Jurkat, Clone E6-1 (cell line): ENCODE data around the gene C1orf52. TPM values are rescaled to one million over a fixed set of nuclear protein-coding genes. Genes with fewer than 3 reads are reported as not detected.

Experiments
- DNase-seq: peaks from one replicate; pipeline ENCODE4 v3.0.0-alpha.2; 2011; ENCODE audit warnings: low read depth, low spot score
- H3K4me3 ChIP-seq: 2 replicates; pipeline ENCODE4 v1.5.1; 2011; ENCODE audit warnings: mild to moderate bottlenecking, low read length, control low read depth, moderate library complexity
- polyA plus RNA-seq: library from polyadenylated mRNA; unstranded; fragments of >200 nt; gene quantifications from one replicate; pipeline ENCODE4 v1.2.1, GENCODE V29; 2012; ENCODE audit warnings: missing spikeins; ENCODE audit not compliant: insufficient read length, insufficient read depth

C1orf52 gene
- polyA plus RNA-seq = 43.7 TPM

DNA sequence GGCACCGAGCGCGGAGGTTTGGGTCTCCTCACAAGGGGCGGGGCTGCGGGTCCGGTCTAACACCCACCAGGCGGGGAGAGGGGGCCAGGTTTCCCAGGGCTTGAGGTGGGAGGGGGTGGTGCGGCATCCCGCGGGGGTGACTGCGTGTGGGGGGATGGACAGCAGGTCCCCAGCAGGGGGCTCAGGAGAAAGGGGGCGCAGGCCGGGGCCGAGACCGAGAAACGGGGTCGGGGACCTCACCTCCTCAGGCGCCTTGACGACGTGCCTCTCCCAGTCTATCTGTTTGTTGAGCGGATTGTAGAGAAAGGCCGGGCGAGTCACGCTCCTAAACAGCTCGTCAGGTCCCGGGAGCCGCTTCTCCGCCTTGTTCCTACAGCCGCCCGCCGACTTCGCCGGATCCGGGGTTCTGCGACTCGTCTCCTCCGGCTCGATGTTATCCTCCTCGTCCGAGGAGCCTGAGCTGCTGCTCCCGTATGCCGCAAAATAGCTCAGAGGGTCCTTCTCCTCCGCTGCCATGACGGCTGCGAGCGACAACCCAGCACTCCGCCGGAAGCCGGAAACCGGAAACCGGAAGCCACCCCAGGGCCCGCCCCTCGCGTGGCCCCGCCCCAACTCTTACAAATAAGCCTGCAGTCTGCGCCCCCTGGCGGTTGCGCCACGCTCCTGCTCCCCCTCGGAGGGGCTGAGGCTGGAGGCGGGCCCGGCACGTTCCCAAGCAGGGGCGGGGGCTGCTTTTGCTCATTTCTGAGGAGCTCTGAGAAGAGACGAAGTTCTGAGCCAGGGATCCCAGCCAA is at the start of gene C1orf52:
C1orf52 (minus strand) TSS at position 545 of the 794 bp plus-strand sequence; CDS start at position 516, 29 bp downstream.
- peak; percentile 88 for DNase-seq
- H3K4me3 ChIP-seq = peak within 1 kb of the TSS; percentile 87

DNA sequence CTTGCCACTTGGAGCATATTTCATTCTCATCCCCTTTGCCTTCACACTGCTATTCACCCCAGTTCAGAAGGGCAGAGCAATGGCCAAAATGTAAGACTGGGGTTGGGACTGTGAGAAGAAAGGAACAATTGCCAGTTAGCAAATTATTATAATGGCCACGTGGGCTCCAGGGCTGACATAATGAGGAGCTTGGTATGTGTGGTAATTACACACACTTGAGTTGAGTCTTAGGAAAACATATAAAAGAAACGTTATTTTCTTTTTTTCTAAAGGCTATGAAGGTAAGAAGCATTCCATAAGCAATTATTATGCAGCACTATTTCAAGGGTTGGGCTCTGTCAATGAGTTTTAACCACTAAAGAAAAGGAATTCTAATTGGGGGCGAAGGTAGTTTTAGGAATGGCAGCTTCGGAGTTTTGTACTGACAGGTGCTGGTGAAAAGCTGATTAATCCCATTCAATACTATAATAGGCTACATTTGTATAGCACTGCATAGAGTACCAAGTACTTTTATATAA is 49.4 kb upstream of the C1orf52 start:
- no peak for DNase-seq
- no peak overlapping the region for H3K4me3 ChIP-seq

DNA sequence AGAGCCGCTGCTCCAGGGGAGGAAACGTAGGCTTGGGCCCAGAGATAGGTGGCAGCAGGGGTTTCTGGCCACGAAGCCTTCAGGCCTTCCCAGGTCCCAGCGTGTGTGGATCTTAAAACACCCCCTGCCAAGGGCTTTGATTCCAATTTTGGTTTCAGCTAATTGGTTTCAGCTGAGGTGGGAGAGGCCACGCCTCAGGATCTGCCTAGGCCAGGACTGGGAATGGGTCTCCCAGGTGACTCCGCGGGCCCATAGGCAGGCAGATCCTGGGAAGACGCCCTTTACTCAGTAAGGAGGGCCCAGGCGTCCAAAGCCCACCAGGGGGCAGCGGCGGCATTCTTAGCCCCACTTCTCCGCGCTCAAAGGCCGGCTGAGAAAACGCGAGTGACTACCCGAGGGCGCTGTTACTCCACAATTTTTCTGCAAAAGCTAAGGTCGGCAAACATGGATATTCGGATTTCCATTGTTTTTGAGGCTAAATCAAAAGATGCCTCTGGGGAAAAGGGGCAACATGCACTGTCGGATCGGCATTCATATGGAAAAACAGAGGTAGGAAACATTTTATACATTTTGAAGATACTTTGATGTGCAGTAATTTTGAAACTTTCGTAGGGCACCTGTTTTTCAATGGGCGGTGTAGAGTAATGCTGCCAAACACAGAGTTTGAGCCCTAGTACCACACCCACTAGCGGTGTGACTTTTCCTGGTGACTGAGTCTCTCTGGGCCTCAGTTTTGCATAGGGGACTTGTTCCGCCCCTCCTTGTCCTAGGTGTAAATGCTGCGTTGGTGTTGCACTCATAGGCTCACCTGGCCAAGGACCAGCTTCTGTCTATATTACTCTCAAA is 48.7 kb upstream of the C1orf52 start:
- peak; percentile 27 for DNase-seq
- no peak overlapping the region for H3K4me3 ChIP-seq

DNA sequence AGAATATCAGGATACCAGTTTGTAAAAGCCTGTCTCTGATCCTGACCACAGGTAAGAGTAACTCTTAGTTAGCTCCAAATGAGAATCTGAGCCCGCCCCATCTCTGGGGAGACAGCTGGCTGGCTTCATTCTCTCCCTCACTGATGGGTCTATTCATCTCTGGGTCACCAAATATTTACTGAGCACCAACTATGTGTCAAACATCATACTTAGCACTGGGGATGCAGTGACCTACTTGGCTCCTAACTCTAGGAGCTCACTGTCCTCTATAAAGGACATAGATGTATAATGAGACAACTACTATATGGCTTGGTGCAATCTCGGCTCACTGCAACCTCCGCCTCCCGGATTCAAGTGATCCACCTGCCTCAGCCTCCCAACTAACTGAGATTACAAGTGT is 46.8 kb upstream of the C1orf52 start:
- H3K4me3 ChIP-seq = no peak overlapping the region

DNA sequence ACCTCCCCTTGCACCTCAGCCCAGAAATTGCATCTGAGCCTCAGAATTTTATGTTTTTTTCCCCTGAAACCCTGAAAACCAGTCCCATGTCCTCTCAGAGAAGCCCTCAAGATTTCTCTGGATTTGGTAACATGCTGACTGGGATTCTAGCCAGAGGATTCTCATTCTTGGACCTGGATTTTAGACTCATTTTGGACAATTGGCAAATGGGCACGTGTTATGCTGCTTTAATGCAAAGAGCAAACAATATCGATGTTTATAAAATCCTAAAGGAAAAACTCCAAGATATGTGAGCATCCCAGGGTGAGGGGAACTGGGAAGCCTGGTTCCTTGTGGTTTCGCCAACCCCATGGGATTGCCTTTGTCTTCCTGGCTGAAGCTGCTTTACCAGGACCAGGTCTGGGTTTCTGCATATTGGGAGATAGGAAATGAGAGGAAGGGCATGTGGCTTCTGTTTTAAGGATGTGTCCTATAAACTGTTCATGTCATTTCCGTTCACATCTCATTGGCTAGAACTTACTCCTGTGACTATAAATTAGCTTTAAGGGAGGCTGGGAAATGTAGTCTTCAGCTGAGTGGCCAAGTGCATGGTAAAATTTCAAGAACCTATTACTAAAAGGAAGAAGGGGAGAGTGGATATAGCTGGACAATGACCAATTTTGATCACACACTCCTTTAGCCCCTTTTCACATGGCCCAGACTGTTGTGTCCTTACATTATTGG is 44.1 kb upstream of the C1orf52 start:
- DNase-seq = peak; percentile 43
- no peak overlapping the region for H3K4me3 ChIP-seq

More for the DNA sequence above, 46.8 kb upstream of the C1orf52 start:
- DNase-seq = no peak

DNA sequence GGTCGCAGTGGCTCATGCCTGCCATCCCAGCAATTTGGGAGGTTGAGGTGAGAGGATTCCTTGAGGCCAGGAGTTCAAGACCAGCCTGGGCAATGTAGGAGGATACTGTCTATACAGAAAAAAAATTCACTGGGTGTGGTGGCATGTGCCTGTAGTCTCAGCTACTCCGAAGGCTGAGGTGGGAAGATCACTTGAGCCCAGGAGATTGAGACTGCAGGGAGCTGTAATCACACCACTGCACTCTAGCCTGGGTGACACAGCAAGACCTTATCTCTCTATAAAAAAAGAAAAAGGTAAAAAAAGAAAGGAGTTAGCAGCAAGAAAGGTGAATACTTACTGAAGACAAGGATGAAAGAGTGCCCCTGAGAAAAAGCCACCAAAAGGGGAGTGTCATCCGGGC is 40.7 kb upstream of the C1orf52 start:
- H3K4me3 ChIP-seq = no peak overlapping the region
- DNase-seq = no peak

DNA sequence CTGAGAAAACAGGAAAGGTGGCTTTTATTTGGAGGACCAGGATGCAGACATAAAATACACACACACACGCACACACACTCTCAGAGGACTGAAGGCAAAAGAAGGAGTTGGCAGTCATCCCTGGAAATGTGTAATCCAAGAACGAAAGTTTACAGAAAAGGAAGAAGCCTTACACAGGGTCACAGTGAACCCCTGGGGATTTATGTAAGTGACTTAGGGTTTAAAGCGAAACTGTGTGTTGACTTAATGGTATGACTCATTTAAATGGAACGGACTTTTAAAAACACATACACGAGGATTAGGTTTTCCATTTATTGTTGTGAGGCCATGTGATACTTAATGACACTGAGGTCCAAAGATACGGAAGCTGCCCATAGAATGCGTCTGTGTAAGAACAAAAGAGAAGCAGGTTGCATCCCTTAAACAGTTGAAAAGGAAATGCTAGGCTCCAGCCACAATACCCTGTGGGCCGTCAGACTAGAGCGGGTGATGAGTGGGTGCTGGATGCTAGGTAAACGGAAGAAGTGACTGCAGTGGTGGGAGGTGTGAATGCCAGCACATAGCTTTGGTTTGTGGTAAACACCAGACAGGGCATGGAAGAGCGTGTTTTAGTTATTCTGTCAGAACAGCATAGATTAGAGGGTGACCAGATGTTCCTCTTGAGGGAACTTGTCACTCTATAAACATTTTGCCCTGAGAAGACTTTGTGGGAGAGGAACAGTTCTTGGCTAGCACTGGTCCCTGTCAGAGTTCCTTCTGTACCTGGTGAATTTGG is 38.6 kb upstream of the C1orf52 start:
- DNase-seq = peak; percentile 86

DNA sequence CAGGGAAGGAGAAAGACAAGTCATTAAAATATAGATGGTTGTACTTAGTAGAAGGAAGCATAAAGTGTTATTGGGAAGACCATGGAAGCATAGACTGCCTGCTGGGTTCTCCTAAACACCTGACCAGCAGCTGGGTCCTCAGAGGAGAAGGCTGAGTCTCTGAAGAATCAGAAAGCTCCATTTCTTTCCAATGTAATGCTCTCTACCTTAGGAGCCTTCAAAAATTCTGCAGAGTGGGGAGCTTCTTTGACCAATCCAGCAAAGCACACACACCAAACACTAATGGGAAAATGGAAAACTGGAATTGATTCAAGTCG is 38.0 kb upstream of the C1orf52 start:
- no peak overlapping the region for H3K4me3 ChIP-seq
- DNase-seq = no peak

More for the DNA sequence above, 38.6 kb upstream of the C1orf52 start:
- H3K4me3 ChIP-seq = no peak overlapping the region

DNA sequence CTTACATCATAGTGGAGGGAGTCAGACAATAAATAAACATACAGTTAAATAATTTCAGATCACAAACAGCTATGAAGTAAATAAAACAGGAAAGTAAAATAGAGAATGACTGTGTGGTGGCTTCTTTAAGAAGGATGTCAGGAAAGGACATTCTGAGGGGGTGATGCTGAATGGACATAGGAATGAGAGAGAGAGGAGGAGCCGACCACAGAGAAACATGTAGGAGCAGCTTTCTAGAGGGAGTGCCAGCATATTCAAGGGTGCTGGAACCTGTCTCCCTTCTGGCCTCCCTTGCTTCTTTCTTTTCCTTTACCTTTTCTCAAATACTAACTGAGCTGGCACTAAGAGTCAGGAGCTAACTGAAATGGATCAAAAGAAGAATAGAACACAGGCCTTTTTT is 37.5 kb upstream of the C1orf52 start:
- no peak overlapping the region for H3K4me3 ChIP-seq
- DNase-seq = no peak

DNA sequence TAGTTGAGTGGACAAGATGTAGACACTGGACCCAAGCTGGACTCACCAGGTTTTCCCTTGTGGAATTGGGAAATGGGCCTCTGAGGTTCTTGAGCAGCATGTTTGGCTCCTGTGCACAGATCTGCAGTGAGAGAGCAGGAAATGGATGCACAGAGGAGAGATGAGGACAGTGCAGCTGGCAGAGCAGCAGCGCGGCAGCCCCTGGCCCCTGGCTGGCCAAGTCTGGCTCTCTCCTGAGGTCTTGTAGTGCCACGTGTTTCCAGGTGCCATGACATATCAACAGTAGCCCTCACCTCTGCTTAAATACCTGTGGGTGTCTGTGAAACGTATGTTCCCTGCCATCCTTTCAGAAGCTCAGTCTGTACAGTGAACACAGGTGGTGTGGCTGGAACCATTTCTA is 36.2 kb upstream of the C1orf52 start:
- DNase-seq = no peak
- no peak overlapping the region for H3K4me3 ChIP-seq

DNA sequence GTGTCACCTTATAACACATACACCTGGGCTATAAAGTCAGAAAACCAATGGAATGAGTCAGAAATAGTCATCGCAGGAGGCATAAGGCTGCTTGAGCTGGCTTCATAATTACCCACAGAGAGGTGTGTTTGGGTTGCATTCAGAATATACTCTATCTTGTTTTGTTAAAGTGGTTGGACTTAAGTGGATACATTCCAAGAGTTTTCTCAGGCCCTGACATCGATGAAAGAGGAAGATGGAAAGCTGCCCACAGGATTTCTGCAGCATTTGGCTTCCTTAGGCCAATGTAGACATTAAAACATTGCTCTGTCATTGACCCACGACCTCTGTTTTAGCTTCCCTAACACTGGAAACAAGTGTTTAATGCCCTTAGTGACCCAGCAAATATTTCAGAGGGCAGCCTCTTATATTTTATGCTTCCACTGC is 35.6 kb upstream of the C1orf52 start:
- H3K4me3 ChIP-seq = no peak overlapping the region
- DNase-seq = no peak

DNA sequence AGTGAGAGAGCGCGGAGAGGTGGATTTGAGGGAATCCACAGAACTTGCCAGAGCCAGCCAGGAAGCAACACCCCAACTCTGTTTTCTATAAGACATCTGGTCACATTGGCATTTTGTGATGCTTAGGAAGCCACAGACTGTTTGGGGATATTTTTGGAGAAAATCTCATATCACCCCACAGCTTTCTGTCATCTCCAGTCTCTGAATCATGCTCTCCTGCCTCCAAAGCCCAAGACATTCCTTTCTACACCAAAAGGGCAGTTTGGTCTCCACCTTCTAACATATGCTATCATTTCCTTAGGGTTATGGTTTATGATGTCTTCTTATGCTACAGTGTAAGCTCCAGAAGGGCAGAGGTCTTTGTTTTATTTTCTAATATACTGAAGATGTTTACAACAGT is 31.4 kb upstream of the C1orf52 start:
- no peak for DNase-seq
- H3K4me3 ChIP-seq = no peak overlapping the region

DNA sequence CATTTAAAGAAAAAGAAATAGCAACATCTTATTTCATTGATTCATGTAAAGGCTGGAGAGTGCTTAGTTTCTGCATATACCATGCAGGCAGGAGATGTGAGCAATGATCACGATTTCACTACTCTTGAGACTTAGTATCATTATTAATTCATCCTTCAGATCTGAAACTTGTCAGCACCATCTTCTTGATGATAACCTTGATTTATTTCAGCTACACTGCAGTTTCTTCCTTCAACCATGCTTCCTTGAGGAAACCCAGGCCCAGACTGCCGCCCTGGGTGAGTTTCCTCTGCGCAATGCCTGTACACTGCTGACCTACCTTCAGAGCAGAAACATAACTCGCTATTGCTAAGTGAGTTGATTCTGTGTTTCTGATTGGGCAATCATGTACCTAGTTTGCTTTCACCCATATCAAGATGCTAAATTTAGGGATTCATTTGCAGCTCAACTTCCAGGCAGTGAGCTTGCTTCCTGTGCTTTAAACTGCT is 30.4 kb upstream of the C1orf52 start:
- DNase-seq = no peak

DNA sequence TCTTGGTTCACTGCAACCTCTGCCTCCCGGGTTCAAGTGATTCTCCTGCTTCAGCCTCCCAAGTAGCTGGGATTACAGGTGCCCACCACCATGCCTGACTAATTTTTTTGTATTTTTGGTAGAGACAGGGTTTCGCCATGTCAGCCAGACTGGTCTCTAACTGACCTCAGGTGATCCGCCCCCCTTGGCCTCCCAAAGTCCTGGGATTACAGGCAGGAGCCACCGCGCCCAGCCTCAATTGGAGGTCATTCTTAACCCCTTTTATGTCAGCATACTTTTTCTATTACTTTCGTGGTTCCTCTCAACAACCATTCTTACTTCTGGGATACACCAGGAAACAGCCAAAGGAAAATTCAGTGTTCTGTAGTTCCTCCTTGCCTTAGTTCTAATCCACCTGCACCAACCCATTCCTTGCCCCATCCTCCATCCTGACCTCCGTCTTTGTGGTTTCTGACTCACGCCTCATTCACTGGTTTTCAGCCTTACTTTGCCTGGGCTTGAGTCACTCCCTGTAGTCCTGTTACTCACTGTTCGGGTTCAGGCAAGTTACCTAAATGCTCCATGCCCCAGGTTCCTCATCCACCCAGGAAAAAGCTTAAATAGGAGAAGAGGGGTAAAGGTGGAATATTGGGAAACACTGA is 29.9 kb upstream of the C1orf52 start:
- DNase-seq = no peak
- H3K4me3 ChIP-seq = no peak overlapping the region

More for the DNA sequence above, 30.4 kb upstream of the C1orf52 start:
- no peak overlapping the region for H3K4me3 ChIP-seq

DNA sequence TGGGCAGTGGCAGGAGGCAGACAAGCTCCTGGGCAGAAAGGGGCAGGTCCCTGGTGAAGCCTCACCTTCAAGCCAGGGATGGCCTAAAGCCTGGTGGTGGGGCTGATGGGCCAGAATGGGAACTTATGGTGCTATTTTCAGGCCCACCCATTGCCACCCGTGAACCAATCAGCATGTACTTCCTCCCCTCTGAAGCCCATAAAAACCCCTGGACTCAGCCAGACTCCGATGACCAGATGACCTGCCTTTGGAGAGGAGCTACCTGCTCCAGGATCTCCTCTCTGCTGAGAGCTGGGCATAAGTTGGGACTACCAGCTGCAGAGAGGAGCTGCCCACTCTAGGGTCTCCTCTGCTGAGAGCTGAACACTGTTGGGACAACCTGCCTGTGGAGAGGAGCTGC is 24.7 kb upstream of the C1orf52 start:
- DNase-seq = no peak
- H3K4me3 ChIP-seq = no peak overlapping the region

DNA sequence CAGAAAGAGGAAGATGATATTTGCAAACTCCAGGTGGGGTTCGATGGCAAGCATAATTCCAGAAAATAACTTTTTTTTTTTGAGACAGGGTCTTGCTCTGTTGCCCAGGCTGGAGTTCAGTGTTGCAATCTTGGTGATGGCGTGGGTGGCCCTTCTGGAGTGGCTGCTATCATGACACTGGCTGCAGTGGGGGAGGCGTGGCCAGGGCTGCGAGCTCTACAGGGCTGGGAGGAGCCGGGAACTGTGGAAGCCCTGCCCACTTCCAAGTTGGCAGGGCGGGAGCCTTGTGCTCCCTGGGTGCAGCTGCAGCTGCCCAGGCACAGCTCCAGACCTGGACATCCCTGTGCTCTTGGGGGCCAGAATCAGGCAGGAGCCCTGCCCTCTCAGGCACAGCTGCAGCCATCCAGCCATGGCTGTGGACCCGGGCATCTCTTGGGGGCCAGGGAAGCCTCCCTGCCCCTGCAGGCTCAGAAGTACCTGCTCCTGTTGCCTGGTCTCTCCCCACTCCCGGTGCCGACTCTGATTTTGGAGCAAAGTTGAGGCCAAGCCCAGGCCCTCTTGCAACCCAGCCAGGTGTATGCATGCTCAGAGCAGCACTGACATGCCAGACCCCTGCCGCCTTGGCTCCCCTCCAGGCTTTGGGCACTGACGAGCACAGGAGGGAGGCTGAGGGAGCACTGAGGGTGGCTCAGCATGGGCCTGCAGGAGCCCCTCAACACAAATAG is 24.2 kb upstream of the C1orf52 start:
- DNase-seq = no peak
- no peak overlapping the region for H3K4me3 ChIP-seq

DNA sequence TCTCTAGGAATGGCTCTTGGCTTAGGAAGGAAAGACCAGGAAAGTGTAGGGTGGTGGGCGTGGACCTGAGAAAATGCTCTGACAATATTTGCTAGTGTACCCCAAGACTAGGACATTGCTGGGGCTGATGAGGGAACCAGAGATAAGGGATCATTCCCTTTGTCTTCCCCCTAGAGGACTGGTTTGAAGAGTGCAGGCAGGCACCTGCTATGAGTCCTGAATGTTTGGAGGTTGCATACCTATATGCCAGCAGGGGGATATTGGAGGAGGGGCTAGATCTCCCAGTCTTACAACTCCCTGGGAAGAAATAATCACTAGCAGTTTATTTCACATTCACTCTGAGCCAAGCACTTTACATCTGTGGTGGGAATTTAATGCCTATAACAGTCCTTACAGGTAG is 23.0 kb upstream of the C1orf52 start:
- DNase-seq = peak; percentile 28

DNA sequence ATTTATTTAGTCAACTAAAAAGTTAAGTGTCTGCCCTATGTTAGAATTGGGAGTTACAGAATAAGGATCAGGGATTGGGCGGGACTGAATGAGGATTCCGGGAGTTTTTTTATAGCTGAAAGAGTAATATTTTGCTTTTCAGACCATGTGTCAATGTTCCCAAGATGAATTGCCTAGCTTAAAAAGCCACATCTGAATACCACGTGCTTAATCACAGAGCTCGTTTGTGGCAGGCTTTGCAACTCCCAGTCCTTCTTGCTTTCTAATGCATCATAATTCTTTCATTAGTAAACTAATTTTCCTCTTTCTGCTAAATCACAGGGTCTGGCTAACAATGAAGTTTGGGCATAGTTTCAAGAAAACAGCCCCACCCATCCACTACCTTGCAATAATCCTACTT is 21.2 kb upstream of the C1orf52 start:
- DNase-seq = no peak
- no peak overlapping the region for H3K4me3 ChIP-seq

More for the DNA sequence above, 23.0 kb upstream of the C1orf52 start:
- no peak overlapping the region for H3K4me3 ChIP-seq
